Sciatic nerve (tissue), 2 donors: ENCODE measurements around the gene UGT1A8. TPM values are rescaled to one million over a fixed set of nuclear protein-coding genes. Genes with fewer than 3 reads are reported as not detected.
A peak's percentile ranks its signal among the peaks of the same experiment; 100 is the strongest.

Source experiments
- ATAC-seq: fragments of 200-7000 bp; cut with Tn5 transposase; one replicate; pipeline ENCODE4 v1.9.1; 2020; ENCODE audit warnings: mild to moderate bottlenecking, moderate library complexity
- DNase-seq: peaks from one replicate; pipeline ENCODE4 v3.0.0-alpha.2; 2020; ENCODE audit warnings: low spot score
- intact Hi-C: fragments of 100-400 bp; cut with DNase I; formaldehyde crosslinking; loops from one replicate; pipeline ENCODE4 v1.14.2; 2022
- total RNA-seq: library from RNA; stranded (reverse); fragmentation: NEBNext Ultra II Directional; extraction: Animal tissue kit (Norgen Biotek cat#: 25700); gene quantifications from one replicate; pipeline ENCODE4 v1.2.1, GENCODE V29; 2021
- donor health status: DM: no; HTN: no; CAD: no.
- donor health status: DM: no; HTN: no; CAD: no.

The UGT1A8 gene
- total RNA-seq, 1 donor from 2014 or later = not detected

GRCh38 chr2:233779722-233780121 lies 162.3 kb downstream of the UGT1A8 start:
- DNase-seq = no peak
- intact Hi-C loops = no loop called here
- ATAC-seq = no peak

- ATAC-seq = no peak
- DNase-seq = no peak
- intact Hi-C loops = no loop called here
Measured at GRCh38 chr2:233780771-233781170, 163.3 kb downstream of the UGT1A8 start.

GRCh38 chr2:233789554-233789953 lies 172.1 kb downstream of the UGT1A8 start:
- intact Hi-C loops = no loop called here
- no peak for DNase-seq
- ATAC-seq = no peak

- DNase-seq (no peak), ATAC-seq (no peak)
- intact Hi-C loops = no loop called here
Measured at GRCh38 chr2:233791151-233791882, 173.9 kb downstream of the UGT1A8 start.

GRCh38 chr2:233791883-233792329 lies 174.5 kb downstream of the UGT1A8 start:
- DNase-seq (no peak), ATAC-seq (no peak)
- intact Hi-C loops = no loop called here

GRCh38 chr2:233792720-233793119 lies 175.3 kb downstream of the UGT1A8 start:
- ATAC-seq (no peak), DNase-seq (no peak)
- intact Hi-C loops = no loop called here

GRCh38 chr2:233793465-233794127 lies 176.2 kb downstream of the UGT1A8 start:
- ATAC-seq (no peak), DNase-seq (no peak)
- intact Hi-C loops = no loop called here

- intact Hi-C loops = no loop called here
- no peak for DNase-seq
- ATAC-seq = no peak
Measured at GRCh38 chr2:233794128-233794658, 176.8 kb downstream of the UGT1A8 start.

- ATAC-seq = peak; percentile 17
- intact Hi-C loops = no loop called here
- no peak for DNase-seq
Measured at GRCh38 chr2:233795735-233796171, 178.3 kb downstream of the UGT1A8 start.

- no peak for ATAC-seq
- intact Hi-C loops = no loop called here
- no peak for DNase-seq
Measured at GRCh38 chr2:233796254-233796653, 178.8 kb downstream of the UGT1A8 start.

GRCh38 chr2:233798335-233799086 lies 181.1 kb downstream of the UGT1A8 start:
- ATAC-seq (no peak), DNase-seq (peak; percentile 9)
- intact Hi-C loops = no loop called here

GRCh38 chr2:233799087-233799665 lies 181.7 kb downstream of the UGT1A8 start:
- peak; percentile 30 for DNase-seq
- intact Hi-C loops = no loop called here
- no peak for ATAC-seq

- no peak for DNase-seq
- ATAC-seq = no peak
- intact Hi-C loops = no loop called here
Measured at GRCh38 chr2:233799716-233800115, 182.3 kb downstream of the UGT1A8 start.

- DNase-seq (no peak), ATAC-seq (no peak)
- intact Hi-C loops = no loop called here
Measured at GRCh38 chr2:233800208-233800607, 182.8 kb downstream of the UGT1A8 start.

GRCh38 chr2:233801357-233802131 lies 184.1 kb downstream of the UGT1A8 start:
- intact Hi-C loops = no loop called here
- DNase-seq (no peak), ATAC-seq (no peak)

- no peak for DNase-seq
- intact Hi-C loops = no loop called here
- ATAC-seq = no peak
Measured at GRCh38 chr2:233802132-233802815, 184.8 kb downstream of the UGT1A8 start.

GRCh38 chr2:233803292-233803911 lies 186.0 kb downstream of the UGT1A8 start:
- ATAC-seq = no peak
- intact Hi-C loops = no loop called here
- no peak for DNase-seq

- DNase-seq (no peak), ATAC-seq (no peak)
- intact Hi-C loops = no loop called here
Measured at GRCh38 chr2:233803994-233804393, 186.6 kb downstream of the UGT1A8 start.
